GM18861 (cell line): ENCODE measurements around the gene ACOT11.

Experiments used
- ATAC-seq: cut with Tn5 transposase; IDR thresholded peaks from one replicate; pipeline ENCODE4 v1.9.1; 2021; ENCODE audit not compliant: unreplicated experiment

Gene ACOT11

GRCh38 chr1:54584575-54584974, 36.5 kb downstream of the ACOT11 start:
- ATAC-seq, result no peak

- ATAC-seq, result no peak
These were observed 37.4 kb downstream of the ACOT11 start for GRCh38 chr1:54585181-54586066.

- no peak for ATAC-seq
These were observed 40.3 kb downstream of the ACOT11 start for GRCh38 chr1:54588377-54588776.

GRCh38 chr1:54591127-54591756, 43.2 kb downstream of the ACOT11 start:
- ATAC-seq, result no peak

GRCh38 chr1:54593571-54594160, 45.6 kb downstream of the ACOT11 start:
- no peak for ATAC-seq

- no peak for ATAC-seq
These were observed 46.4 kb downstream of the ACOT11 start for GRCh38 chr1:54594463-54594862.

GRCh38 chr1:54595956-54596498, 48.0 kb downstream of the ACOT11 start:
- ATAC-seq, result no peak

GRCh38 chr1:54596756-54597155, 48.7 kb downstream of the ACOT11 start:
- no peak for ATAC-seq

GRCh38 chr1:54597455-54598030, 49.5 kb downstream of the ACOT11 start:
- no peak for ATAC-seq

- no peak for ATAC-seq
These were observed 51.3 kb downstream of the ACOT11 start for GRCh38 chr1:54599211-54599823.

GRCh38 chr1:54600947-54601721, 53.1 kb downstream of the ACOT11 start:
- ATAC-seq, result no peak

GRCh38 chr1:54601730-54602129, 53.7 kb downstream of the ACOT11 start:
- no peak for ATAC-seq

- no peak for ATAC-seq
These were observed 54.5 kb downstream of the ACOT11 start for GRCh38 chr1:54602554-54602953.

- no peak for ATAC-seq
These were observed 55.2 kb downstream of the ACOT11 start for GRCh38 chr1:54603241-54603640.

GRCh38 chr1:54604051-54604450, 56.0 kb downstream of the ACOT11 start:
- no peak for ATAC-seq

- ATAC-seq, result no peak
These were observed 56.7 kb downstream of the ACOT11 start for GRCh38 chr1:54604572-54605370.

GRCh38 chr1:54606096-54606989, 58.3 kb downstream of the ACOT11 start:
- ATAC-seq, result no peak

GRCh38 chr1:54606990-54607325, 58.9 kb downstream of the ACOT11 start:
- no peak for ATAC-seq
